Measurements from ENCODE around the gene LANCL1.

GRCh38 chr2:210399440-210400041, 77.0 kb downstream of the LANCL1 start:
- TF ChIP-seq, protein P1, sequence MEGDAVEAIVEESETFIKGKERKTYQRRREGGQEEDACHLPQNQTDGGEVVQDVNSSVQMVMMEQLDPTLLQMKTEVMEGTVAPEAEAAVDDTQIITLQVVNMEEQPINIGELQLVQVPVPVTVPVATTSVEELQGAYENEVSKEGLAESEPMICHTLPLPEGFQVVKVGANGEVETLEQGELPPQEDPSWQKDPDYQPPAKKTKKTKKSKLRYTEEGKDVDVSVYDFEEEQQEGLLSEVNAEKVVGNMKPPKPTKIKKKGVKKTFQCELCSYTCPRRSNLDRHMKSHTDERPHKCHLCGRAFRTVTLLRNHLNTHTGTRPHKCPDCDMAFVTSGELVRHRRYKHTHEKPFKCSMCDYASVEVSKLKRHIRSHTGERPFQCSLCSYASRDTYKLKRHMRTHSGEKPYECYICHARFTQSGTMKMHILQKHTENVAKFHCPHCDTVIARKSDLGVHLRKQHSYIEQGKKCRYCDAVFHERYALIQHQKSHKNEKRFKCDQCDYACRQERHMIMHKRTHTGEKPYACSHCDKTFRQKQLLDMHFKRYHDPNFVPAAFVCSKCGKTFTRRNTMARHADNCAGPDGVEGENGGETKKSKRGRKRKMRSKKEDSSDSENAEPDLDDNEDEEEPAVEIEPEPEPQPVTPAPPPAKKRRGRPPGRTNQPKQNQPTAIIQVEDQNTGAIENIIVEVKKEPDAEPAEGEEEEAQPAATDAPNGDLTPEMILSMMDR (IDR thresholded peaks at IDR 0.05) = no peak
- no peak for TF ChIP-seq POLR2A (IDR thresholded peaks at IDR 0.05)

All from lower leg skin (tissue), 3 donors.